ENCODE data around the gene CLEC7A.
A peak's percentile ranks its signal among the peaks of the same experiment; 100 is the strongest.

Gene CLEC7A

GRCh38 chr12:10130042-10130441 is at the start of gene CLEC7A:
TSS of gene CLEC7A (minus strand) at chr12:10130199. CDS start at chr12:10130082, 117 bp downstream.
- DNase-seq (ENCODE audit: low read depth in 2 of 2) = no peak

DNA sequence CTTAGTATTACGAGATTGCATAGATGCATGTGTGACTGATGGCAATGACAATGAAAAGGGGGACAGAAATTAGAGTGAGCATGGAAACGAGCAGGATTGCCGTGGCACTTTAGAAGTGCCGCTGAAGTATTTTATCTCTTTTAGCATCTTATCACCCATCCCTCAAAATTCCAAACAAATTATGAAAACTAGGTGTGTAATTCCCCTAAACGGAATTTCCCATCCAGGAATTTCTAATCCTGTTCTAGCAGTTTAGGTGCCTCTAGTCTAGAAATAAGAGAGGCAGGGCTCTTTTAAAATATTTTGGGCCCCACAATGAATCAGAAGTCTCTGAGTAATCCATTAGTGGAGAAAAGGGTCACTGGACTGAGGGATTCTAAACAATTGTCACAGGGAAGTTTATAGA is 49.8 kb upstream of the CLEC7A start:
- DNase-seq (ENCODE audit: low read depth in 2 of 2) = no peak

GRCh38 chr12:10178821-10179220 is 48.8 kb upstream of the CLEC7A start, which contains the start of gene TMEM52B:
TSS of gene TMEM52B (plus strand) at chr12:10179032. CDS start at chr12:10179575, 543 bp downstream.
- DNase-seq (ENCODE audit: low read depth in 2 of 2) = no peak

DNA sequence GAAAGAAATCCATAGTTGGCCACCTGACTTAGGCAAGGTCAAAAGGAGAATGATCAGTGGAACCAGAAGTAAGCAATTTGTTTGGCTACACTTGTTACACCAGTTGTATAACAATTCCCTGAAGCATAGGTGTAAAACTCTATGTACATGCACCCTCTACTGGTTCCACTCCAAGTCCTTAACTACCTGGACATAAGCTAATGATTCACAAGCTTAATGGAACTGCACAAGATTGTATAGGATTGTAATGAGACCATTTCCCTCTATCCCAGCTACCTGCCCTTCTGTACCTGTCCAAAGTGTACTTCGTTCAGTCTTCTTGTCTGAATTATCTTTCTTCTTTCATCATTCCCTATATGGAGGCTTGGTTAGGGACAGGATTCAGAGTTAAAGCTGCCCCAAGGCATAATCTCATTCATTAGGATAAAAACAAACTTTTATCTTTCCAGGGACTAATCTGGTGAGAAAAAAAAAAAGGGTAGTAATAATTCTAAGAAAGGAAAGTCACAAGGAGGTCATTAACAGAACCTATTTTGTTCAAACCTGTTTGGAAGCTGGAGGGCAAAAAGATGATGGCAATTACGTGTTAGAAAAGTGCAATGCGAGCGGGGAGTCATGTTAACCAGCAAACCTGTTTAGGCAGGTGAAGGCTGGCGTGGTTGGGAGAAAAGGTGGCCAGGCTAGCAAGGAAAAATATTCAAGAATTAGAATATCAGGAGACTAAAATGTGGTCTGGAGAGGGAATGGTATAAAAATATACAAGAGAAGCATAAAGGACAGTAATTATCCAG is 46.0 kb upstream of the CLEC7A start:
- DNase-seq (ENCODE audit: low read depth in 2 of 2) = no peak

GRCh38 chr12:10174986-10175614 is 45.1 kb upstream of the CLEC7A start:
- DNase-seq (ENCODE audit: low read depth in 2 of 2) = no peak

DNA sequence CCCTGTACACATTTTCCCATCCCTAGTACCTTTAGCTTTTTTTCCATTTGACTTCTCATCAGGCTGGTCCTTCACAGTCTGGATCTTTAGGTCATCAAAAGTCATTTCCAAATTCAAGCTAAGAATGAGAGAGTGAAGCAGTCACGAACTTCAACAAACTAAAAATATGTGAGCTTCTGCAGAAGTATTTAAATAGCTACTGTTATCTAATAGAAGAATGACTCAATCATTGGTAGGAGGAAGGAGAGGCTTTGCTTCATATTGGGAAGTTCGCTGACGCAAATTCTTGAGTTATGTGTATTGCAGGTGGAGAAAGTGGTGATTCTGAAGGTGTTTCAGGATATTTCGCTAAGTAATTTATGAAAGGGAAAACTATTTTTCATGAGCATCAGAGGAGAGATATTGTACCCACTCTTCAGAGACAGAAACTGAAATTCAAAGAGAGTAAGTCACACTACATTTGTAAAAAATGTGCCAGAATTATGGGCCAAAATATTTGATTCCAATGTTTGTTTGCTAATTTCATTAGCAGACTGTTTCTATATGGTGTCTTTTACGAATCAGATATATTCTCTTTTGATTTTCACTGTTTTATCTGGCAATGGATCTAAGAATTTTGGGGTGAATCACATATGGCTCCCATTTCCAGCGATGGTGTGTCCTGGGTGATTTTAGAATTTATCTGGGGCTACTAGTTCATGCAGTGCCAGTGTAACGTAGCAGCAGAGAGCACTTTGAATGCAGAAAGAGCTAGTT is 42.2 kb upstream of the CLEC7A start, which contains the start of gene OLR1:
OLR1 (minus strand) TSS at position 160 of the 756 bp plus-strand sequence; CDS start at position 105, 55 bp downstream.
- DNase-seq (ENCODE audit: low read depth in 2 of 2) = no peak

- no peak for DNase-seq (ENCODE audit: low read depth in 2 of 2)
These were observed 40.2 kb upstream of the CLEC7A start for GRCh38 chr12:10170216-10170615.

DNA sequence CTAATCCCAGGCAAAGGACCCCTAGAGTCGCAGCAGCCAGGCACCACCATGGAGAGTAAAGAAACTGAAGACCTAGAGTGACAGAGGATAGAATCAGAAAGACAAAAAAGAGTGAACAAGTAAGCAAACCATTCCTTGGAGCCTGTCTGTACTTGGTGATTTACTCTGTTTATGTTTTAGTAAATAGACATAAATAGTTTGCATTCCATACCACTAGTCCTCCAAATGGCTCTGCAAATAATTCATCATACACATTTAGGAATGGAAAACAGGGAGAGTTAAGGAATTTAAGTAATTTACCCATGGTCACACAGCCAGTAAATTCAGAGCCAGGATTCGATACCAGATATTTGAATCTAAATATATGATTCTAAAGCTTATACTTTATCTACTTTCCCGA is 39.1 kb upstream of the CLEC7A start:
- DNase-seq (ENCODE audit: low read depth in 2 of 2) = no peak

DNA sequence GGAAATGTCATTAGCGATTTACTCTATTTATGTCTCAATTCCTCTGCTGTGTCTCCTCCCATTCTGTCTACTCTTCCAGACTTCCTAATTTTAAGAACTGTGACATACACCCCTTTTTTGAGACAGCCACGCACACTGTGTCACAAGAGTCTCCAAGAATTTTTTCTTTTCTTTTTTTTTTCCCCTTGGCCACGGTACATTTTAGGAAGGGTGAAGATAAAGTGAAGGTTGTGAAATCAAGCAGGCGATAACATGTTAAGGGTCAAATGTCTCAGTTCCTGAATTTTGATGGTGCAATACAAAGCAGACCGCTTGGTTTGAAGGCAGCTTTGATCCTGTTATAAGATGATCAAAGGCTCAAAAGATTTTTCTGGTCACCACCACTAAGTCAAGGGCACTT is 37.6 kb upstream of the CLEC7A start:
- DNase-seq (ENCODE audit: low read depth in 2 of 2) = no peak

- no peak for DNase-seq (ENCODE audit: low read depth in 2 of 2)
These were observed 35.4 kb upstream of the CLEC7A start for GRCh38 chr12:10165421-10165820.

DNA sequence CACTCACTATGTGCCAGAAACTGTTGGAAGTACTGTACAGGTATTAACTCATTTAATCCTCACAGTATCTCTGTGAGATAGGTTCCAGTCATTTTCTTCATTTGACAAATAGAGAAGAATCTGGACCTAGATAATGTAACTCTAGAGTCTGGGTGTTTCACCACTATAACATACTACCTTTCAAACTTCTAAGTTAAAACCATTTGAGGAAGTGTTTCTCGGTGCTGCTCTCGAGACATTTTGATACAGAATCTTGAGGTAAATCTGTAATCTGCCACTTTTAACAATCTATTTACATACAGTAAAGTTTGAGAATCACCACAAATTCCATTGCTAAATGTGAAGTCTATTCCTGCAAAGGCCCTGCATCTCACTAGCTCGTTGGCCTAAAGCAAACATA is 33.1 kb upstream of the CLEC7A start:
- no peak for DNase-seq (ENCODE audit: low read depth in 2 of 2)

DNA sequence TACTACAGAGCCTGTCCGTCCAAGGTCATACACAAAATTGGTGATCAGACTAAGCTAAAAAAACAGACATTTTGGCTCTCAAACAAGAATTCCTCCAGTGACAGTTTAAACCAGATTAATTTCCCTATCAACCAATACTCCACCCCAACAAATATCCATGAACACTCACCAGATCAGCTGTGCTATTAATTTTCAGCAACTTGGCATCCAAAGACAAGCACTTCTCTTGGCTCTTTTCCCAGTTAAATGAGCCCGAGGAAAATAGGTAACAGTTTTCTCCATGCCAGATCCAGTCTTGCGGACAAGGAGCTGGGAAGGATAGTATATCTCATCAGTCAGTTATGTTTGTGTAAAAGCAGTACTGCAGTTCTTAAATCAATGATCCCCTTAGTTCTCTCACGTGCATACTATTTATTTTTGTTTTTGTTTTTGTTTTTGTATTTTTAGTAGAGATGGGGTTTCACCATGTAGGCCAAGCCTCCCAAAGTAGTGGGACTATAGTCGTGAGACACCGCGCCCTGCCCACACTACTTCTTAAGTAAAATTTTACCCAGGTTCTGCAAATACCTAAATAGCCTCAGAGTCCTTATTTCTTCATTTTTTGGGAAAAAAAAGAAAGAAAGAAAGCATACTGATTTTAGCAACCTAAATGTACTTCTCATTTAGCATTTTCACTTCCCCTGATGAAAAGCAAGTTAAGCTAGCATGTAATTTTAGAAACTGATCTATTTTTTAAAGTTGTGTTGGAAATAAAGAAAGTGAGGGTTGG is 30.8 kb upstream of the CLEC7A start:
- no peak for DNase-seq (ENCODE audit: low read depth in 2 of 2)

- DNase-seq (ENCODE audit: low read depth in 2 of 2) = no peak
These were observed 29.3 kb upstream of the CLEC7A start for GRCh38 chr12:10159280-10159679.

DNA sequence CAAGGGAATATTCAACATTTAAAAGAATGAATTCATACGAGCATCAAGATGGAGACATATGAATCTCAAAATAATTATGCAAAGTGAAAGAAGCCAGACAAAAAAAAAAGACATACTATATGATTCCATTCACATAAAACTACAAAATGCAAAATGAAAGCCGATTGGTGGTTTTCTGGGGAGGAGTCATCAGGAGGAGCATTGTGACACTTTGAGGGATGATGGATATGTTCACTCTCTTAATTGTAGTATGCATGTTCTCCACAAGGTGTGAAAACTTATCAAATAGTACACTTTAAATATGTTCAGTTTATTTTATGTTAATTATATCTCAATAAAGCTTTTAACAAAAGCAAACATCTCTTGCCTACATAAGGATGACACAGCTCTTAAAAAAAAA is 28.4 kb upstream of the CLEC7A start:
- DNase-seq (ENCODE audit: low read depth in 2 of 2) = no peak

DNA sequence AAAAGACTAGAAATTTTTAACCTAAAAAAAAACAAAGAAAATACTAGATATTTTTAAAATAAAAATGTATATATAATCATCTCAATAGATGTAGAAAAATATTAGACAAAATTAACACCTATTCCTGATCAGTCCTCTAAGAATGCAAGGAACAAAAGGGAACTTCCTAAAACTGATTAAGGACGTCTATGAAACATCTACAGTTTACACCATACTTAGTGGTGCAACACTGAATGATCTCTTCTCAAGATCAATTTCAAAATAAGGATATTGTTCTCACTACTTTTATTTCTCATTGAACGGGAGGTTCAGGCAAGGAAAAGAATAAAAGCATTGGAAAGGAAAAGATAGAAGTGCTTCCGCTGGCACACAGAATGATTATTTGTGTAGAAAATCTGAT is 26.0 kb upstream of the CLEC7A start:
- DNase-seq (ENCODE audit: low read depth in 2 of 2) = no peak

GRCh38 chr12:10154145-10154496 is 24.1 kb upstream of the CLEC7A start:
- DNase-seq (ENCODE audit: low read depth in 2 of 2) = no peak

GRCh38 chr12:10153271-10154144 is 23.5 kb upstream of the CLEC7A start:
- peak; percentile 9 to 28 for DNase-seq (ENCODE audit: low read depth in 2 of 2)

DNA sequence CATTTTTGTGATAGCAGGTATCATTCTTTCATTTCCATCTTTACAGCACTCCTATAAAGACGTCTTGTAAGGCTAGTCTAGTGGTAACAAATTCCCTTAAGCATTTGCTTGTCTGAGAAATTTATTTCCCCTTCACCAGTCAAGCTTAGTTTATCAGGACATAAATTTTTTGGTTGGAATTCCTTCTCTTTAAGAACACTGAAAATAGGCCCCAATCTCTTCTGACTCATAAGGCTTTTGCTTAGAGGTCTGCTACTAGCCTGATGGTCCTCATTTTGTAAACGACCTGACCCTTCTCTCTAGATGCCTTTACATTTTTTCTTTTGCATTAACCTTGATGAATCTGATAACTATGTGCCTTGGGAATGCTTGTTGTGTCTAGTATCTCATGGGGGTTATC is 21.6 kb upstream of the CLEC7A start:
- DNase-seq (ENCODE audit: low read depth in 2 of 2) = no peak

- no peak for DNase-seq (ENCODE audit: low read depth in 2 of 2)
These were observed 17.9 kb upstream of the CLEC7A start for GRCh38 chr12:10147714-10148403.

GRCh38 chr12:10142976-10143589 is 13.1 kb upstream of the CLEC7A start:
- no peak for DNase-seq (ENCODE audit: low read depth in 2 of 2)

Measured in stimulated activated CD4-positive, alpha-beta T cell treated with anti-CD3 and anti-CD28 coated beads, Interleukin-12 subunit alpha, Interleukin-12 subunit beta, amount 100 ng/mL, for 24 hours (primary cell).